HG03575 (cell line): ENCODE measurements around the gene VDAC2.
"Not testable (repeated sequence)": the region's sequence is repeated elsewhere in the genome, so short reads cannot be mapped to it uniquely, and the experiment has no call there.

Experiments used
- ATAC-seq: cut with Tn5 transposase; IDR thresholded peaks from one replicate; pipeline ENCODE4 v1.9.1; 2021; ENCODE audit not compliant: unreplicated experiment, insufficient number of reproducible peaks, low FRiP score; ENCODE audit errors: extremely low read depth

VDAC2 gene

GRCh38 chr10:75221492-75221891 lies 10.9 kb downstream of the VDAC2 start:
- ATAC-seq: not testable (repeated sequence)

- no peak for ATAC-seq
Observed at GRCh38 chr10:75223507-75223906, 12.9 kb downstream of the VDAC2 start.

- ATAC-seq: no peak
Observed at GRCh38 chr10:75226095-75226494, 15.5 kb downstream of the VDAC2 start.

- no peak for ATAC-seq
Observed at GRCh38 chr10:75226656-75227055, 16.1 kb downstream of the VDAC2 start.

- ATAC-seq: no peak
Observed at GRCh38 chr10:75228278-75228677, 17.7 kb downstream of the VDAC2 start.

- no peak for ATAC-seq
Observed at GRCh38 chr10:75228834-75229233, 18.2 kb downstream of the VDAC2 start.

GRCh38 chr10:75229971-75230370 lies 19.4 kb downstream of the VDAC2 start:
- no peak for ATAC-seq

- peak; percentile 31 for ATAC-seq
Observed at GRCh38 chr10:75230600-75231038, 20.0 kb downstream of the VDAC2 start.

- no peak for ATAC-seq
Observed at GRCh38 chr10:75231672-75232581, 21.3 kb downstream of the VDAC2 start.

- no peak for ATAC-seq
Observed at GRCh38 chr10:75233444-75234016, 22.9 kb downstream of the VDAC2 start.

GRCh38 chr10:75234017-75234682 lies 23.6 kb downstream of the VDAC2 start:
- no peak for ATAC-seq

GRCh38 chr10:75234683-75235374 lies 24.2 kb downstream of the VDAC2 start:
- no peak for ATAC-seq

- peak; percentile 52 for ATAC-seq
Observed at GRCh38 chr10:75235375-75236177, 25.0 kb downstream of the VDAC2 start, which contains the start of gene COMTD1. Gene COMTD1 (minus strand): TSS chr10:75235957. CDS start chr10:75235928, 29 bp downstream.

- no peak for ATAC-seq
Observed at GRCh38 chr10:75236178-75236825, 25.7 kb downstream of the VDAC2 start.

GRCh38 chr10:75238182-75239095 lies 27.8 kb downstream of the VDAC2 start:
- ATAC-seq: no peak

- ATAC-seq: no peak
Observed at GRCh38 chr10:75239096-75239790, 28.6 kb downstream of the VDAC2 start.
